GM12873 (cell line): ENCODE data around the gene DDRGK1.
A peak's percentile ranks its signal among the peaks of the same experiment; 100 is the strongest.

Source experiments
- TF ChIP-seq, protein P1 (sequence below): IDR thresholded peaks from 2 replicates; pipeline ENCODE4 v1.5.1; 2012; ENCODE audit warnings: low read depth, mild to moderate bottlenecking, moderate library complexity, low read length, control low read depth; ENCODE audit not compliant: insufficient read depth; ENCODE audit errors: missing control alignments

Gene DDRGK1

DNA sequence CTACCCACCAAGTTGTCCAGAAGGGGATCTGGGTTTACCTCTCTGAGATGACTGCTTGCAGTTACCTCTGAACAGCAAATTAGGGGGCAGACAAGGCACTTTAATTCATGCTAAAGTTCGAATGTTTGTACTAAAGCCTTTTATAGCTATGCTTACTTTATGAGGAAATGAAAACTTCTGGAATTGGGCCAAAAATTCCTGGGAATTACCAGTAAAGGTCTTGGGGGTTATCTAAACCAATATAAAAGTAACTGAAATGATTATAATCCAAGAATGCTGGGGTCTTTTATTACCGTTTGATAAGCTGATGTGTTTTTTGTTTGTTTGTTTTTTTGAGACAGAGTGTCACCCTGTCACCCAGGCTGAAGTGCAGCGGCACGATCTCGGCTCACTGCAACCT lies 23.2 kb downstream of the DDRGK1 start:
- TF ChIP-seq, protein P1, sequence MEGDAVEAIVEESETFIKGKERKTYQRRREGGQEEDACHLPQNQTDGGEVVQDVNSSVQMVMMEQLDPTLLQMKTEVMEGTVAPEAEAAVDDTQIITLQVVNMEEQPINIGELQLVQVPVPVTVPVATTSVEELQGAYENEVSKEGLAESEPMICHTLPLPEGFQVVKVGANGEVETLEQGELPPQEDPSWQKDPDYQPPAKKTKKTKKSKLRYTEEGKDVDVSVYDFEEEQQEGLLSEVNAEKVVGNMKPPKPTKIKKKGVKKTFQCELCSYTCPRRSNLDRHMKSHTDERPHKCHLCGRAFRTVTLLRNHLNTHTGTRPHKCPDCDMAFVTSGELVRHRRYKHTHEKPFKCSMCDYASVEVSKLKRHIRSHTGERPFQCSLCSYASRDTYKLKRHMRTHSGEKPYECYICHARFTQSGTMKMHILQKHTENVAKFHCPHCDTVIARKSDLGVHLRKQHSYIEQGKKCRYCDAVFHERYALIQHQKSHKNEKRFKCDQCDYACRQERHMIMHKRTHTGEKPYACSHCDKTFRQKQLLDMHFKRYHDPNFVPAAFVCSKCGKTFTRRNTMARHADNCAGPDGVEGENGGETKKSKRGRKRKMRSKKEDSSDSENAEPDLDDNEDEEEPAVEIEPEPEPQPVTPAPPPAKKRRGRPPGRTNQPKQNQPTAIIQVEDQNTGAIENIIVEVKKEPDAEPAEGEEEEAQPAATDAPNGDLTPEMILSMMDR: no peak

- TF ChIP-seq, protein P1: no peak
Measured at GRCh38 chr20:3180319-3180718, 24.2 kb downstream of the DDRGK1 start.

DNA sequence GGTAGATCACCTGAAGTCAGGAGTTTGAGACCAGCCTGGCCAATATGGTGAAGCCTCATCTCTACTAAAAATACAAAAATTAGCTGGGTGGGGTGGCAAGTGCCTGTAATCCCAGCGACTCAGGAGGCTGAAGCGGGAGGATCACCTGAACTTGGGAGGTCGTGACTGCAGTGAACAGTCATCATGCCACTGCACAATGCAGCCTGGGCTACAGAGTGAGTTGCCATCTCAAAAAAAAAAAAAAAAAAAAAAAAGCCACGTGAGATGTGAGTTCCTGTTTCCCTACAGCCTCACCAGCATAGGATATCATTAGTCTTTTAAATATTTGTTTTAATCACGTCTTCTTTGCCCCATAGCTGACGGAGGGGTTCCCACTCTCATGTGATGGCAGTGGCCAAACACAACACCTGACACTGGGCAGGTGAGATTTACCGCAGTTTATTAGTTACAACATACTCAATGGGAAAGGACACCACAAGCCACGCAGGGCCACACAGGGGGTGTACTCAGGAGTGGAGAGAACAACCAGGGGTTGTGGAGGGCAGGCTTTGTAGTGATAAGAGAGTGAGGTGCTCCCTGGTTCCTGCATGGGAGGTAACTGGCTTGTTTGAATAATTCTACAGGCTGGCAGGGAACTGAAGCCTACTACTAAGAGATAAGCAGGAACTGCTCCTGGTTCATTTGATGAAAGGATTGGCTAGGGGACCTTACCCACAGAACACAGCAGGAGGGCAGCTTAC lies 26.6 kb downstream of the DDRGK1 start:
- TF ChIP-seq, protein P1: no peak

DNA sequence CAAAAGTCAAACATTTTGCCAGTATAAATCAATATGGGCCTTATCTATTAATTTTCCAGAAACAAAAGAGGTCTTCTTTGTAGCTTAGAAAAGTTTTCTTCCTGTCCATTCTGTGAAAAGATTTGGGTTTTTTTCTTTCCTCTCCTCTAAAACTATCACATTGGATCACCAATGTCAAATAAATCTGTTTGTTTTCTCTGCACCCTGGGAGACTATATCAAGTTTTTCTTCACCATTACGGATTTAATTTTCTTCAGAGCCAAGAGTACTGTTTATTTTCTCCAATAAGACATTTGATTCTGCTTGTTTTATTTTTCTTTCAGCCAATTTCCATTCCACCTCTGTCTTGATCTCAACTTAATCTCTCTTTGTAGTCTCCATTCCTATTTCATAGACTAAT lies 29.2 kb downstream of the DDRGK1 start:
- TF ChIP-seq, protein P1: no peak

GRCh38 chr20:3174442-3175261 lies 29.8 kb downstream of the DDRGK1 start:
- TF ChIP-seq, protein P1: no peak

- TF ChIP-seq, protein P1: peak; percentile 40
Measured at GRCh38 chr20:3173610-3174441, 30.7 kb downstream of the DDRGK1 start.
